ENCODE data around the gene PPP2R5C. TPM values are rescaled to one million over a fixed set of nuclear protein-coding genes. Genes with fewer than 3 reads are reported as not detected.
A peak's percentile ranks its signal among the peaks of the same experiment; 100 is the strongest.

PPP2R5C gene
- total RNA-seq, 1 experiment from 2014 or later: 89.9 TPM

- DNase-seq (ENCODE audit: low spot score): no peak
- H3K9me3 Mint-ChIP-seq: no peaks in the 10 kb centered on the region
- no peak for TF ChIP-seq CTCF (IDR thresholded peaks at IDR 0.05)
- no peak for TF ChIP-seq ZNF138 (CRISPR knock-in tag; conservative IDR thresholded peaks at IDR 0.05)
- CTCF ChIA-PET: no interaction called here
- H3K4me3 Mint-ChIP-seq: no peak overlapping the region
- no peak for ATAC-seq
- no peaks in the 10 kb centered on the region for H3K27me3 Mint-ChIP-seq (ENCODE audit: low read depth)
- peaks cover 25% of the 10 kb centered on the region for H3K4me1 Mint-ChIP-seq
- H3K27ac Mint-ChIP-seq: 0 out of 2 replicates have a peak overlapping the region, but pooled peaks have one; percentile 93
- POLR2A ChIA-PET: interaction anchor here (0.6 kb wide), 1 partner anchor 91 kb away, joined by 5 read pairs; no protein-coding TSS in a partner anchor
- no peaks in the 10 kb centered on the region for H3K36me3 Mint-ChIP-seq
Measured at GRCh38 chr14:101839661-101840060, 78.2 kb downstream of the PPP2R5C start.

- TF ChIP-seq NR2C2 (CRISPR knock-in tag; IDR thresholded peaks at IDR 0.05): no peak
- peak; percentile 59; the same call in 1 of the 2 replicates for TF ChIP-seq GTF2I (CRISPR knock-in tag; conservative IDR thresholded peaks at IDR 0.05)
- ChIA-PET POLR2A (no interaction called here), CTCF (no interaction called here)
- no peaks in the 10 kb centered on the region for H3K9me3 Mint-ChIP-seq
- no peaks in the 10 kb centered on the region for H3K36me3 Mint-ChIP-seq
- peaks cover 33% of the 10 kb centered on the region for H3K4me1 Mint-ChIP-seq
- H3K27me3 Mint-ChIP-seq (ENCODE audit: low read depth): no peaks in the 10 kb centered on the region
- peak overlapping the region; percentile 80 for H3K27ac Mint-ChIP-seq
- DNase-seq (ENCODE audit: low spot score) (no peak), ATAC-seq (no peak)
- no peak overlapping the region for H3K4me3 Mint-ChIP-seq
Measured at GRCh38 chr14:101840649-101841369, 79.3 kb downstream of the PPP2R5C start.

GRCh38 chr14:101843038-101843437, 81.5 kb downstream of the PPP2R5C start:
- no peaks in the 10 kb centered on the region for H3K9me3 Mint-ChIP-seq

More at GRCh38 chr14:101843038-101843437, 81.5 kb downstream of the PPP2R5C start:
- DNase-seq (ENCODE audit: low spot score) (no peak), ATAC-seq (no peak)
- no peaks in the 10 kb centered on the region for H3K27me3 Mint-ChIP-seq (ENCODE audit: low read depth)
- TF ChIP-seq NFATC4 (CRISPR knock-in tag; IDR thresholded peaks at IDR 0.05): no peak
- no peak for TF ChIP-seq CTCF (IDR thresholded peaks at IDR 0.05)
- no peak for TF ChIP-seq MYBL2 (CRISPR knock-in tag; IDR thresholded peaks at IDR 0.05)
- no peak for TF ChIP-seq SMAD4 (CRISPR knock-in tag; IDR thresholded peaks at IDR 0.05)
- no peak for TF ChIP-seq NR2C2 (CRISPR knock-in tag; IDR thresholded peaks at IDR 0.05)
- TF ChIP-seq TEAD4 (CRISPR knock-in tag; IDR thresholded peaks at IDR 0.05): no peak
- no peak for TF ChIP-seq ZNF671 (CRISPR knock-in tag; IDR thresholded peaks at IDR 0.05)
- no peak for TF ChIP-seq ZNF219 (CRISPR knock-in tag; IDR thresholded peaks at IDR 0.05; ENCODE audit: borderline replicate concordance)
- no peak for TF ChIP-seq ARID4B (CRISPR knock-in tag; IDR thresholded peaks at IDR 0.05; ENCODE audit: borderline replicate concordance)
- no peak for TF ChIP-seq ZBTB43 (CRISPR knock-in tag; IDR thresholded peaks at IDR 0.05)
- no peak for TF ChIP-seq ZNF423 (CRISPR knock-in tag; IDR thresholded peaks at IDR 0.05)
- TF ChIP-seq CREB1 (CRISPR knock-in tag; IDR thresholded peaks at IDR 0.05): no peak
- TF ChIP-seq AR (CRISPR knock-in tag; IDR thresholded peaks at IDR 0.05): no peak
- TF ChIP-seq JUN (CRISPR knock-in tag; IDR thresholded peaks at IDR 0.05): no peak
- no peak overlapping the region for H3K4me3 Mint-ChIP-seq
- H3K4me1 Mint-ChIP-seq: peaks cover 39% of the 10 kb centered on the region
- ChIA-PET CTCF (interaction anchor here (0.5 to 1.8 kb wide), 3 partner anchors 72 to 148 kb away, joined by 3 to 9 read pairs (median 3); no protein-coding TSS in a partner anchor), POLR2A (no interaction called here)
- H3K27ac Mint-ChIP-seq: no peak overlapping the region
- no peaks in the 10 kb centered on the region for H3K36me3 Mint-ChIP-seq

Data from WTC11 (cell line).